GM19023 (cell line): Measurements from ENCODE around the gene SLC5A11.
"Not testable (repeated sequence)": the region's sequence is repeated elsewhere in the genome, so short reads cannot be mapped to it uniquely, and the experiment has no call there.

ENCODE experiments used
- ATAC-seq: cut with Tn5 transposase; IDR thresholded peaks from one replicate; pipeline ENCODE4 v1.9.1; 2021; ENCODE audit warnings: mild to moderate bottlenecking, moderate library complexity; ENCODE audit not compliant: unreplicated experiment

SLC5A11 gene

DNA sequence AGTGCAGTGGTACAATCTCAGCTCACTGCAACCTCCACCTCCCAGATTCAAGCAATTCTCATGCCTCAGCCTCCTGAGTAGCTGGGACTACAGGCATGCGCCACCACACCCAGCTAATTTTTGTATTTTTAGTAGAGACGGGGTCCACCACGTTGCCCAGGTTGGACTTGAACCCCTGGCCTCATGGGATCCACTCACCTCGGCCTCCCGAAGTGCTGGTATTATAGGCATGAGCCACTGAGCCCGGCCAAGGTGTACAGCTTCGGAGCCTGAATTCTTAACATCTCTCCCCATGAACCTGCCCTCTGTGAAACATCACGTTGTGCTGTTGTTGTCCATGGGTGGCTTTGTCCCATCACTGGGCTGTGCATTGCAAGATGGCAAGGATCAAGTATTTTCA, 11.1 kb downstream of the SLC5A11 start:
- ATAC-seq: not testable (repeated sequence)

DNA sequence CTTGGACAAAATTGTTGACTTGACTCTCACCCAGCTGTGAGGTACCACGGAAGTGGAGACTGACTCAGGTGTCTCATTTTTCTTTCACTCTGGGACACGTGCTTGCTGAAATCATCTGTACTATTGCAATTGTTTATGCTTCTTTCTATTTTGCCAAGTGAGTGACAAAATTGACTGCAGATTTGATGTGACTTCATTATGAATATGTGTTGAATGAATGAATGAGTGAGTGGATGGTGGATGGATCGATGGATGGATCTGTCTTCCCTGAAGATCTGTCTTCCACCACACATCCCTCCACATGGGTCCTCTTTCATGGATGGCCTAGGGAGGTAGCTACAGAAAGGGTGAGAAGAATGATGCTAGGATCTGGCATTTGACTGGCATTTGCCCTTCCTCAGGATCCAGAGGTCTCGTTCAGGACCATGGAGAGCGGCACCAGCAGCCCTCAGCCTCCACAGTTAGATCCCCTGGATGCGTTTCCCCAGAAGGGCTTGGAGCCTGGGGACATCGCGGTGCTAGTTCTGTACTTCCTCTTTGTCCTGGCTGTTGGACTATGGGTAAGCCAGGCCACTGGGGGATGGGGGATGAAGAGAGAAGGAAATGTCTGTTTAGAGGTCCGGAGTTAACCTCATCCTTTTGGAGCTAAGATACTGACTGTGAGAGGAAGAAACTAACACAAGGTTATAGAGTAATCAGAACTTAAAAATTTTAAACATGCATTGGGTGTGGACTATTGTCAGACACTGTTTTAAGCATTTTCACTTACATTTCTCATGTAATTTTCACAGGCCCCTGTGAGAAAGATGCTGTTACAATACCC, 12.7 kb downstream of the SLC5A11 start:
- no peak for ATAC-seq

DNA sequence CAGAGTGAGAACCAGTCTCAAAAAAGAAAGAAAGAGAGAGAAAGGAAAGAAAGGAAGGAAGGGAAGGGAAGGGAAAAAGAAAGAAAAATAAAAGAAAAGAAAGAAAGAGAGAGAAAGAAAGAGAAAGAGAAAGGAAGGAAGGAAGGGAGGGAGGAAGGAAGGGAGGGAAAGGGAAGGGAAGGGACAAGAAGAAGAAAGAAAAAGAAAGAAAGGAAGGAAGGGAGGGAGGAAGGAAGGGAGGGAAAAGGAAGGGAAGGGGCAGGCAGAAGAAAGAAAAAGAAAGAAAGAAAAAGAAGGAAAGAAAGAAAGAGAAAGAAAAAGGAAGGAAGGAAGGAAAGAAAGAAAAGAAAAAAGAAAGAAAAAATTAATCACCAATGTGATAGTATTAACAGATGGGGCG, 15.7 kb downstream of the SLC5A11 start:
- ATAC-seq: no peak

DNA sequence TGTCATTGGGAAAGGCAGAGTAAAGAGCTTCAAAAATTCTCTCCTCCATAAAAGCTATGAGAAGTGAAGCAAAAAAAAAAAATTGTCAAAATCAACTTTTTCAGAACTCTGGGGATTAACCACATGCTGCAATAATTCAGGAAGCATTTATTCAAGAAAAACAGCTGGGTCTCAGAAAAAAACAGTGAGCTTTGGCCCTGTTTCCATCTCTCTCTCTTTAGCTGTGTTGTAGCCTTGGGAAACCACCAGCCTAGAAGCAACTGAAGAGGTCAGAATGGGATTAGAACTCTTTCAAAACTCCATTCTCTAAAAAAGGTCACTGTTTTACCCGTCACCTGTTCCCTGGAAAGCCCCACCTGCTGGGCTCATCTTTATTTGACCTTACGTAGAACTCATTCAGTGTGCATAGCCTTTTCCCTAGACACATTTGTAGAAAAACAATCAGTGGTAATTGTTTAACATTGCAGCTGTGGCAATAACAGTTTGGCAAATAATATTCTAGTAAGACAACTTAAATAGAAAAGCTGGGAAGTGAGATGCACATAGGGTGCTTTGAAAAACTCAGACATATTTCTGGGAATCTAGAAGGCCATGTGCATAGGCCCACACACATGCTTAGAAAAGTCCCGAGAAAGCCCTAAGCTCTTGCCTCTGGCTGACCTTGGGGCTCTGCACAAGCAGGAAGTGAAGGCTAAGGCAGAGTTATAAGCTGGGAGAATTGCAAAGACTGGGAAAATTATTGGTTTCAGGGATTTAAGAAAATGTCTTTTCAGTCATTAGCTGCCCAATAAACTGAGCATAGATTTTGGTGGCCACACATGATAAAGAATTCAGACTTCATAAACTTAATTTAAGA, 18.0 kb downstream of the SLC5A11 start:
- ATAC-seq: no peak

- no peak for ATAC-seq
Measured at GRCh38 chr16:24869033-24869432, 23.3 kb downstream of the SLC5A11 start.

DNA sequence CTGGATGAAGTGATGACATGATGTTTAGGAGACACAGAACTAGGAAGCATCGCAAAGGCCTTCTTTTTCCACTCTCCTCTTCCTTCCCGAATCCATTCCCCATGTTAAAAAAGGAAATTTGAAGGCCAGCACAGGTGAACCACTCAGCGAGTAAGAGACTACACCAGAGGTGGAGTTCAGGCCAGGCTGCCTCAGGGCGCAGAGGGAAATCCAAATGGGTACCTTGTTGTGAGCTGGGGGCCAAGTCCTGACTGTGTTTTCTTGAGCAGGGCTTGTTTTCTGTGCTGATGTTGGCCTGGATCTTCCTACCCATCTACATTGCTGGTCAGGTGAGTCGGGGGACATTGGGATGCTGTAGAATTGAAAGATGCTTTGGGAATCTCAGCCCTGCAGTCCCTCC, 26.1 kb downstream of the SLC5A11 start:
- no peak for ATAC-seq

DNA sequence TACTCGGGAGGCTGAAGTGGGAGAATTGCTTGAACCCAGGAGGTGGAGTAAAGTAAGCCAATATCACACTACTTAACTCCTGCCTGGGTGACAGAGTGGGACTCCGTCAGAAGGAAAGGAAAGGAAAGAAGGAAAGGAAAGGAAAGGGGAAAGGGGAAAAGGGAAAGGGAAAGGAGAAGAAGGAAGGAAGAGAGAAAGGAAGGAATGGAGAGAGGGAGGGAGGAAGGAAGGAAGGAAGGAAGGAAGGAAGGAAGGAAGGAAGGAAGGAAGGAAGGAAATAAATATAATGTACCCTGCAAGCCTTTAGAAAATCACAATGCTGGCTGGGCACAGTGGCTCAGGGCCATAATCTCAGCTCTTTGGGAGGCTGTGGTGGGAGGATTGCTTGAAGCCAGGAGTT, 27.3 kb downstream of the SLC5A11 start:
- no peak for ATAC-seq

DNA sequence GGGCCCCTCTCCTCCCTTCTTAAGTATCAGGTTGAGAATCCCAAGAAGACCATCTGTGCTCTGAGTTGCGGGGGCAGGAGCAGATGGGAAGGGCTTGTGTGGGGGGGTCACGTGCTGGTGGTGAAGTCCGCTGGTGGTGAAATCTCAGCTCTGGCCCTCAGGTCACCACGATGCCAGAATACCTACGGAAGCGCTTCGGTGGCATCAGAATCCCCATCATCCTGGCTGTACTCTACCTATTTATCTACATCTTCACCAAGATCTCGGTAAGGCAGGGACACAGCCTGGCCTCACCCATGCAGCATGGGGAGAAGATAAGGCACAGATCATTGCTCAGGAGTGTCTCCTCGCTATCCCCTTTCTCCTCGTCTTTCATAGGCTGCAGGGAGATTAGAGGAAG, 29.7 kb downstream of the SLC5A11 start:
- ATAC-seq: no peak

DNA sequence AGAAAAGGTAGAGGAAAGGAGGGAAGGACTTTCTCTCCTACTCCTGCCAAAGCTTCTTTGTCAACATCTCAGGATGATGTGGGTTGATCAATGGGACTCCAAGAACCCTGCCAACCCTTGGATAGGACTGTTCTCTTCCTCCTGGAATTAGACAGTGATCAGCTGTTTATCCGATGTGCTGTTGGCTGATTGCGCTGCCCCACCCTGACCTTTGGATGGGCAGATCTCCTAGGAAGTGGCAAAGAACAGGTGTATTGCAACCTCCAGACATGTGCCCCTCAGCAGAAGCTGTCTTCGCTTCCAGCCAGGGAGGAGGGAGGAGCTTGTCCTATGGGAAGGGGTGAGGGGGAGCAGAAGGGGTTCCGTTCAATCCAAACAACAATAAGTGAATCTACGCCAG, 30.5 kb downstream of the SLC5A11 start:
- ATAC-seq: no peak

DNA sequence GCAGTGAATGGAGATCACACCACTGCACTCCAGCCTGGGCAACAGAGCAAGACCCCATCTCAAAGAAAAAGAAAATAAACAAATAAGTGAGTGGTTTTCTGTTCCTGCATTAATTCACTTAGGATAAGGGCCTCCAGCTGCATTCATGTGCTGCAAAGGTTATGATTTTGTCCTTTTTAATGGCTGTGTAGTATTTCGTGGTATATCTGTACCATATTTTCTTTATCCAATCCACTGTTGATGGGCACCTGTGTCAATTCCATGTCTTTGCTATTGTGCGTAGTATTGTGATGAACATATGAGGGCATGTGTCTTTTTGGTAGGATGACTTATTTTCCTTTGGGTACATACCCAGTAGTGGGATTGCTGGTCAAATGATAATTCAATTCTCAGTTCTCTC, 33.9 kb downstream of the SLC5A11 start:
- ATAC-seq: no peak

GRCh38 chr16:24883714-24884151, 38.0 kb downstream of the SLC5A11 start:
- ATAC-seq: no peak

DNA sequence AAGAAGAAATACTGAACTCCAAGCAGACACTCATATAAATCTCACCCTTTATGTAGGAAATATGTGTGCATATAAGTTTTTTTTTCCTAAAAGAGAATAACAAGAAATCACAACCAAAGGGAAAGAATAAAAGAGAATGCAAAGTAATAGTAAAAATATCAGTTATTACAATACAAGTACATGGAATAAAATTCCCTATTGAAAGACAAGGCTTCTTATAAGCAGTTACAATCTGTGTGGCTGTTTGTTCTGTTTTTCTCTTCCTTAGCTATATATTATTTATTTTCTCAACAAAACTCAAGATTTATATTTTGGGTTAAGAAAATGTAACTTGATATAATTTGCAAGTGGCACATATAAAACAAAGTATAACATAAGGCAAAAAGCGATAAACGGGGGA, 41.7 kb downstream of the SLC5A11 start:
- no peak for ATAC-seq

DNA sequence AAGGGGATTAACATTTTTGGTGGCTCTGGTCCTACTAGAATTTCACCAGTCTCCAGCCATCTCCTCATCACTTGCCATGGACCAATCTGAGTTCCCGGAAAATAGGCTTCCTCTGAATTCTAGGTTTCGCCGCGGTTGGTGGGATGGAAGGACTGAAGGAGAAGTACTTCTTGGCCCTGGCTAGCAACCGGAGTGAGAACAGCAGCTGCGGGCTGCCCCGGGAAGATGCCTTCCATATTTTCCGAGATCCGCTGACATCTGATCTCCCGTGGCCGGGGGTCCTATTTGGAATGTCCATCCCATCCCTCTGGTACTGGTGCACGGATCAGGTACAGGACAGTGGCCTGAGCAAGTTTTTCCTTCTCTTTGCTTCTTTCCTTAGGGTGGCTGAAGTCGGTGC, 45.0 kb downstream of the SLC5A11 start:
- no peak for ATAC-seq

DNA sequence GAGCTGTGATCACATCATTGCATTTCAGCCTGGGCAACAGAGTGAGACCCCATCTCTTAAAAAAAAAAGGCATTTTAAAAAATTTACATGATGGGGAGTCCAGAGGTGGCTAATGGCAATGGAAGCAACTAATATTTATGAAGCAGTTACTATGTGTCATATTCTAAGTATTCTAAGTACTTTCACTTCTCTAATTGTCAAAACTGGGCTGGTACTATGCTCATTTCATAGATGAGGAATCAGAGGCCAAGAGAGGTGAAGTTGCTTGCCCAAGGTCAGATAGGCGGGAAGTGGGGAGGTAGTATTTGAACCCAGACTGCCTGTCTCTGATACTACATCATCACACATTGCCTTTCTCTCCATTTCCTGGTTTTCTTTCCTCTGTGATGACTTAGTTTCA, 50.7 kb downstream of the SLC5A11 start:
- ATAC-seq: no peak

- ATAC-seq: not testable (repeated sequence)
Measured at GRCh38 chr16:24897522-24897921, 51.8 kb downstream of the SLC5A11 start.

DNA sequence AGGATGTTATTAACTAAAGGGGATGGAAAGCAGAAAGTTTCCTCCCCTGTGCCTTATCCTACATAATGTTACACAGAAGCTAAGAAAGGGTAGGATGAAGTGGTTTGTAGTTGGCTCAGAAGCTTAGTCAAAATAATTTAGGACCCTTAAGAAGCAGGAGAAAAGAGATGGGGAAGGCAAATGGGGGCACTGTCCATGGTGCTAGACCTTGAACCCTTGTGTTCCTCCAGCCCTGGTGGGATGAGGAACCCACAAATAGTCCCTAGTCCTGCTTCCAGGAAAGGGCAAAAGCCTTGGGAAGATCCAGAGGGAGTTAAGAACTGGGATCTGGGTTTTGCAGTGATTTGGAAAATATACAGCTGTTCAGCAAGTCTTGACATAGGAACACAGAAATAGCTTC, 54.5 kb downstream of the SLC5A11 start:
- ATAC-seq: no peak

GRCh38 chr16:24906199-24906808, 60.5 kb downstream of the SLC5A11 start:
- ATAC-seq: no peak

DNA sequence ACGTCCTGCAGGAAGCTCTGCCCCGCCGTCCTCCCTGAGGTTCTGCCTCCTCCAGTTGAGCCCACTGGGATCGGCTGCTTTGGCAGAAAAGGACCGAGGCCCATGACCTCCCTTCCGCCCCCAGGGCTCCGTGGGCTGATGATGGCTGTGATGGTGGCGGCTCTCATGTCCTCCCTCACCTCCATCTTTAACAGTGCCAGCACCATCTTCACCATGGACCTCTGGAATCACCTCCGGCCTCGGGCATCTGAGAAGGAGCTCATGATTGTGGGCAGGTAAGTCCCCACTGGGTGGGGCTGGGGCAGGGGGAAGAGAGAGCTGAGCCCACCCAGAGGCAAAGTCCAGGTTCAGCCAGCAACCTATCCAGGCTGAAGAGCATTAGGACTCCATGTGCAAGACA, 61.1 kb downstream of the SLC5A11 start:
- no peak for ATAC-seq

DNA sequence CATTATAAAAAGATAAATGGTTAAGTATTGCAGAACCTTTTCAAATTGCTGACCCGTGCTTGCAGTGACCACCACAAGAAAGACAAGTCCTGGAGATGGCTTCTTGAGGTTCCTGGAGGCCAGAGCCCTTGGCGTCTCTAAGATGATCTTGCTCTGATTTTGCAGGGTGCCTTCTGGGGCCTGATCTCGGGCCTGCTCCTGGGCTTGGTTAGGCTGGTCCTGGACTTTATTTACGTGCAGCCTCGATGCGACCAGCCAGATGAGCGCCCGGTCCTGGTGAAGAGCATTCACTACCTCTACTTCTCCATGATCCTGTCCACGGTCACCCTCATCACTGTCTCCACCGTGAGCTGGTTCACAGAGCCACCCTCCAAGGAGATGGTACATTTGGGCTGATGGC, 63.0 kb downstream of the SLC5A11 start:
- no peak for ATAC-seq

DNA sequence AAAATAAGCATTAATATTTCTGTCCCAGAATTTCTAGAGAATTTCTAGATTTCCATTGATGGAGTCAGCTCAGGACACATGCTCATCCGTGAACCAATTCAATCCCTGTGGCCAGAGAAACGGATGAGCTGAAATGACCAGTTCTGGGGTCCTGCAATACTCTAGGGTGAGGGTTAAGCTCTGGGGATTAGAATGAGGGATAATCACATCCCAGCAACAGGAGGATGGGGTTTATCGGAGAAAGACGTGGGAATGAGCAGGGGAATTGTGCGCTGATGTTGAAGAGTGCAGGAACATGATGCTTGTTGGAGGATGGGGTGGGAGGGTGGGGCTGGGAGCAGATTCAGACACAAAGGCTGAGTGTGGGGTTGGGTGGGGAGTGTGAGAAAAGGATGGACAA, 64.1 kb downstream of the SLC5A11 start:
- no peak for ATAC-seq

GRCh38 chr16:24915019-24915418, 69.3 kb downstream of the SLC5A11 start:
- ATAC-seq: no peak

DNA sequence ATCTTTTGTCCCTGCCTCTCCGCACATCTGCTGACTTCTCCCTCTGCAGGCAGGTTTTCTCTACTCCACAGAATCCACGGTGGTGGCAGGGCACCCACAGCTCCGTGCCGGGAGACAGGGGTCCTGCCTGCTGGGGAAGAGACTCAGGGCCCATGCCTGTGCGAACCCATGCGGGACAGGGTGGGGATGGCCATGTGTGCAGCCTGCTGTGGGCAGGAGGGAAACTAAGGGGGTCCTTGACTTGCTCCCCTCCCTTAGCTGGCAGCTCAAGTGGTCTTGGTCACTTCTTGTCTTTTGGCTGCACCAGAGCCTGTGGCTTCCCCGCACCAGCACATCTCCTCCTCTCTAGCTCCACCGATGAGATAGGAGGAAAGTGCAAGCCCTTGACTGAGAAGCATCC, 69.8 kb downstream of the SLC5A11 start:
- no peak for ATAC-seq
